ENCODE data around the gene STXBP6. TPM values are rescaled to one million over a fixed set of nuclear protein-coding genes. Genes with fewer than 3 reads are reported as not detected.
A peak's percentile ranks its signal among the peaks of the same experiment; 100 is the strongest.

The STXBP6 gene
- total RNA-seq, 1 donor from 2014 or later, result 43.5 TPM

DNA sequence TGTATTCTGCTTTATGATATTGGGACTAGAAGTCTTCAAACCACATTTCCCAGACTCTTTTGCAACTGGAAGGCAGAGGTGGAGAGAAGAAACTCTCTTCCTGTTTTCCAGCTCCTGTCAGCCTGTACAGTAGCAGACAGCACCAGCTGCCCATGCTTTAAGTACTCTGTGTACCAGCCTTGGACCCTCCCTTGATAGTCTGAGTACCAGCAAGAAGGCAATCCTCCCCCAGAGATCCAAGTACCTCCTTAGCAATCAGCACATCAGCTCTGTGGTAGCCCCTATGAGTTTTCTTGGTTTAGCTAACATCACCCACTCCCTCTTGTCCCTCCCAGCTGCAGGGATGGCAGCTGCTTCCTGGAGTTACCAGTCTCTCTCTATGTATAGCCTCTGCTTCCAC, 56.3 kb downstream of the STXBP6 start:
- DNase-seq (no peak), ATAC-seq (peak; percentile 20)
- intact Hi-C loops (cut with micrococcal nuclease), result no loop called here

- intact Hi-C loops (cut with micrococcal nuclease), result no loop called here
- ATAC-seq, result no peak
- DNase-seq, result no peak
Measured at GRCh38 chr14:24992624-24993360, 57.2 kb downstream of the STXBP6 start.

DNA sequence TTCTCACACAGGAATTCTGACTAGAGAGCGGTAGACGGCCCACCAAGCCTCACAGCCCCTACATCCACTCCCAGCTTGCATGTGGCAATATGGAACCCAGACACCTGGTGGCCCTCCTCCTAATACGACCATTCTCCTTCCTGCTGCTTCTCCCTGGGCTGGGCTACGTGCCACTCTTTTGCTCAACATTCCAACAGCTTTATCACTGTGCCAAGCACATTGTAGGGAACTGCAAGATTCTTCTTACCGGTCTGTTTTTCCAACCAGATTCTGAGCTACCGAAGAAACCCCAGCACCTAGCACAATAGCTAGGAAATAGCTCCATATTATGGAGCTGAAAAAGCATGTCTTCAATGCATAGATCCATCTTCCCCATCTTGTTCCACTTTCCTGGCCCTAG, 58.1 kb downstream of the STXBP6 start:
- intact Hi-C loops (cut with micrococcal nuclease), result no loop called here
- DNase-seq (no peak), ATAC-seq (peak; percentile 67)

DNA sequence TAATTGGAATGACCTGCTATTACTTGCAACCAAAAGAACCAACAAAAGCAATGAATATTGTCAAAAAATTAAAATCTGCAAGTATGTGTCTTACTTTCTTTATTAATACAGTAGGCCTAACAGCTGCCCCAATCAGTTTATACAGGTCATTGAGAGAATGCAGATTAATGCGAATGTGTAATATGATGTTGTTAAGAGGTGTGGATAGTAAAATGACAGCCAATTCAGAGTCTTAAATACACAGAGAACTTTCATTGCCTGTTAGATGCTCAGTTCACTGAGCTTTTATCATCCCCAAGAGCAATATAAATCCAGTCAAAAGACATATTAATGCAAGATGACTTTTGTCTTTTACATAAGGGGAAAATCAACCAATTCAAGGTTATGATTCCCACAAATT, 58.7 kb downstream of the STXBP6 start:
- no peak for ATAC-seq
- no peak for DNase-seq
- intact Hi-C loops (cut with micrococcal nuclease), result no loop called here

- intact Hi-C loops (cut with micrococcal nuclease), result no loop called here
- DNase-seq, result no peak
- no peak for ATAC-seq
Measured at GRCh38 chr14:24990773-24991172, 59.2 kb downstream of the STXBP6 start.

DNA sequence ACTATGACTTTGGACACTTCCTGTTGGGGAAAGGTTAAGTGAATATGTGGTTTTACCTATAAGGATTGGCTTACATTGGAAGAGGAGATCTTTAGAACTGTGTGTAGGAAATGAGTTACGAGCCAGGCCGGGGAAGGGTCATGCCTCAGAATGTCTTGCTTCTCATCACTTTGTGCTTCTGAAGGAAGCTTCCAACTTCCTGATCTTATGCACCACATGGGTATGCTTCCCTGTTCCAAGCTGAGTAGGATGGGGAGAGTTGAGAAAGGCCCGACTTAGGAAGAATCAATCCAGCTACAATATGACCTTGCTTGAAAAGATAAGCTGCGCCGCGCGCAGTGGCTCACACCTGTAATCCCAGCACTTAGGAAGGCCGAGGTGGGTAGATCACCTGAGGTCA, 59.9 kb downstream of the STXBP6 start:
- intact Hi-C loops (cut with micrococcal nuclease), result no loop called here
- ATAC-seq (no peak), DNase-seq (no peak)

DNA sequence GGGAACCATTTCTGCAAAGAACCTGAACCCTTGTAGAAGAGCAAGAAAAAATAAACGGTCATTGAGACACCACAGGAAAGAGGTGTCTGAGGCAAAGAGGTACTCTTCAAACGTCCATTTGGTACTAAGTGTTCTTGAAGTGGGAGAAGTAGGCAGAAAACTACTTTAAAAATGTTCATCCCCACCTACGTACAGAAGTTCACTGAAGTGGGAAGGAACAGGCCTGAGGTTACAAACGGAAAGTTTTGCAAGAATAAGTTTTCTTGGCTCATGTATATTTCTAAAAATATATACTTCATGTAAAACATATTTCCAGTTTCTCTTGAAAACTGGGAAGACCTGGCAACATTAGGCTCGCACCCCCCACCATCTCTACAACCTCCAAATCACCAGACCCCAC, 61.2 kb downstream of the STXBP6 start:
- ATAC-seq, result no peak
- intact Hi-C loops (cut with micrococcal nuclease), result no loop called here
- DNase-seq, result no peak

DNA sequence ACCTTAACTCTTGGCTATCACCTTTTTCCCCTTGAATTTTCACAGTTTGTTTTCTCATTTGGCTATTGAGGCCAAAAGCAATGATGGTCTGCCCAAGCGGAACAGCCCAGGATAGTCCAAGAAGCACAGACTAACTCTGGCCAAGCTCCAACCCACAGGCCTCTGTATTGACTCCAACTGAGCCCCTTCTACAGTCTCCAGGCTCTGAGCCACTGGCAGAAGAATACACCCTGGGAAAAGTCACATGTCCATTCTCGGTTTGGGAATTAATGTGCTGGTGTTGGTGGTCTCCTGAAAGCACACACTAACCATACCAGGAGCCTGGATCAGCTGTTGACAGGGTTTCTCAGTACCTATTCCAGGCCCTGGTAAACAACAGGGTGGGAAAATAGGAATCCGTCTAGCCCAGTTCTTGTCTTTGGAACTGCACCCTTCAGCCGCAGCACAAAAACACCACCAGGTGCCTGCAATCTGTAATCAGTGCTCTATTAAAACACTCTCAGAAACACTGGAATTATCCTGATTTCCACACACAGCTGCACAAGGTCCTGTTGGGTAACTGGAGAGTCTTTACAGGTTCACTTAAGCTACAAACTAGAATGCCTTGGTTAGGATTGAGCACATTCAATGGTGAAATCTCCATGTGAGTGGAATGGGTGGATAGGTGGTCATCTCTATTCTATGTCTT, 63.6 kb downstream of the STXBP6 start:
- DNase-seq (peak; percentile 42), ATAC-seq (peak; percentile 86)
- intact Hi-C loops (cut with micrococcal nuclease), result no loop called here

- ATAC-seq (peak; percentile 25), DNase-seq (no peak)
- intact Hi-C loops (cut with micrococcal nuclease), result no loop called here
Measured at GRCh38 chr14:24984846-24985589, 64.9 kb downstream of the STXBP6 start.

GRCh38 chr14:24982472-24983155, 67.3 kb downstream of the STXBP6 start:
- DNase-seq (no peak), ATAC-seq (no peak)
- intact Hi-C loops (cut with micrococcal nuclease), result no loop called here

GRCh38 chr14:24979725-24980239, 70.2 kb downstream of the STXBP6 start:
- ATAC-seq (no peak), DNase-seq (no peak)
- intact Hi-C loops (cut with micrococcal nuclease), result no loop called here

DNA sequence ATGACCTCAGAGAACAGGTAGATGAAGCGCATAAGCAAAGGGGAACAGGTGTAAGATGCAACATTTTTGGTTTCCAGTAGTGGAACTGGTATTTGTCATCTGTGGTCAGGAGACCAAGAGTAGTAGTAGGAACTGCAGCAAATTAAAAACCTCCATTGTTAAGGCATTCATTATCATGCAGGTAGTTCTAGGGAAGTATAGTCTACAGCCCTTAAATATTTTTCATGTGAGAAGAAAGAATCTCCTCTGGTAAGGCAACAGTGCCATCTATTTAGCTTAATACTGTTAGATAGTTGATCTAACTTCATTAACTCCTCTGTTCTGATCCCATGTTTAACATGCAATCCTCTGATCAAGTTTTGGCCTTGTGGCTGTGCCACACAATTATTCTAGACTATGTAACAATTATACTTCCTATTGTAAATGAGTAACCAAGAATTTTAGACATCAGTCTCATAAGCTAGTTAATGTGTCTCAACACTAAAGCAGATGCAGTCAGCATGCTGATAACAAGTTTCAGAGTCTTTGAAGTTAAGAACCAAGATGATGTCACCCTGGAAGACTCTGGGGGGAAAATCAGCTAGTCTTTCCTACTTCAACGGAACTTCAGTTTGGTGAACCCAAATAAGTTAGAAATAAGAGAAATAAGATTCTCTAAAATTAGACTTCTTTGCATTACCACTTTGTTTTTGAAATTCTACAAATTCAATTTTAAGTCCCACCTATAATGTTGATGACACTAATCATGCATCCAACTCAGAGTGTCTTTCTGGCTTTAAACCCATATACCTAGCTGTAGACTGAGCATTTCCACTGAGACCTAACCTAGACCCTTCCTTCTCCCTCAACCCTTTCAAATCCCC, 70.9 kb downstream of the STXBP6 start:
- intact Hi-C loops (cut with micrococcal nuclease), result no loop called here
- ATAC-seq, result no peak
- DNase-seq, result no peak

- no peak for DNase-seq
- ATAC-seq, result peak; percentile 17
- intact Hi-C loops (cut with micrococcal nuclease), result no loop called here
Measured at GRCh38 chr14:24976602-24977001, 73.3 kb downstream of the STXBP6 start.

DNA sequence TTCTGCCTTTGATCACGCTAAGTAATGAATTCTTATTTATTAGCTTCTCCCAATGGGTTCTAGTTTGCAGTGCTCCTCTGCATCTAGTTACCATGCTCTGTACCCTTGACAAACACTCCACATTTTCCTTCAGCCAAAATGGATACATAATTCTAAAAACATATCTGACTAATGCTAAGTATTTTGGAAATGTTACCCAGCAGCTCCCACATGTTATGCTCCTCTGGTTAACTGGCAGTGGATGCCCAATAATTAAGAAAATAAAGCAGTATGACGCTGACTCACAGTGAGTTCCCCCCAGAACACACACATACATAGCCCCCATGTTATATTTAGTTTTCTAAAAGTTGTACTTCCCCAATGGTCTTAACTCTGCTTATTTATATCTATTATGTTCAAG, 74.6 kb downstream of the STXBP6 start:
- ATAC-seq (peak; percentile 22), DNase-seq (no peak)
- intact Hi-C loops (cut with micrococcal nuclease), result no loop called here

DNA sequence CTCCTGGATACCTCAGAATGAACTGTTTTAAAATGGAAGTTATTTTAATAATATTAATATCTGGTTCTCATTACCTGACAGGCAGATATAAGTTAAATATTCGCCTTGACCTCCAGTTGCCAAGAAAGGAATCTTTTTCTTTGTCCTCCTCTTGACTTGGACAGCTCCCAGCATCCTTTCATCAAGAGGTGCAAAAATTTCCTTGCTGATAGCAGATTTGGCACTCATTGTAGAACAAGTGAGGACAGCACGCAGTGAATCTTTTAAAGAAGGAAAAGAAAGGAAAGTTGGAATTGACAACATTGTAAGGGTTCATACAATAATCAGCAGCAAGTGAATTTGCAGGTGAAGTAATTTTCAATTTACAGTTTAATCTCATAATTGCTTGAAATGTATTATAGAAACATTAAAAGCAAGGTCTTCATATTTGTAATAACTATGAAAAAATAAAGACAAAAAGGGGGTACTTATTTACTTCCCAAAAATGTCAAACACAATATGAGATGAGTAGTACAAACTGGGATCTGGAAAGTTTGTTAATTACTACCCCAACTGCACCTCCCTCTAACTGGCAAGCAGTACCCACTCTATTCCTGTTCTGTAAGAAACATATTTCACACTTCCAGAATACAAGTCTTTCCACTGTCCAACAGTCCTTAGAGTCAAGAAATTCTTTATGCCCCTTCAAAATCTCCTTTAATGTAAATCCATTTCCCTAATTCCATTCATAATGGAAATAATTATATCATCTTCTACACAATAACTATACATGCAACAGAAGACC, 75.2 kb downstream of the STXBP6 start:
- intact Hi-C loops (cut with micrococcal nuclease), result no loop called here
- no peak for DNase-seq
- ATAC-seq, result peak; percentile 59

DNA sequence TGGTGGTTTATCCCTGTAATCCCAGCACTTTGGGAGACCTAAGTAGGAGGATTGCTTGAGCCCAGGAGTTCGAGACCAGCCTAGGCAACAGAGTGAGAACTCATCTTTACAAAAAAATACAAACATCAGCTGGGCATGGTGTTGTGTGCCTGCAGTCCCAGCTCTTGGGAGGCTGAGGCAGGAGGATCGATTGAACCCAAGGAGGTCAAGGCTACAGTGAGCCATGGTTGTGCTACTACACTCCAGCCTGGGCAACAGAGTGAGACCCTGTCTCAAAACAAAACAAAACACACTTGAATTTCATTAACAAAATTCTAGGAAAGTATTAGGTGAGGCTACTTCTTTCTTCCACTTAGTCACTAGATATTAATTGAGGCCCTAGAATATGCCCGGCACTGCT, 77.1 kb downstream of the STXBP6 start:
- DNase-seq, result no peak
- intact Hi-C loops (cut with micrococcal nuclease), result no loop called here
- ATAC-seq, result no peak

DNA sequence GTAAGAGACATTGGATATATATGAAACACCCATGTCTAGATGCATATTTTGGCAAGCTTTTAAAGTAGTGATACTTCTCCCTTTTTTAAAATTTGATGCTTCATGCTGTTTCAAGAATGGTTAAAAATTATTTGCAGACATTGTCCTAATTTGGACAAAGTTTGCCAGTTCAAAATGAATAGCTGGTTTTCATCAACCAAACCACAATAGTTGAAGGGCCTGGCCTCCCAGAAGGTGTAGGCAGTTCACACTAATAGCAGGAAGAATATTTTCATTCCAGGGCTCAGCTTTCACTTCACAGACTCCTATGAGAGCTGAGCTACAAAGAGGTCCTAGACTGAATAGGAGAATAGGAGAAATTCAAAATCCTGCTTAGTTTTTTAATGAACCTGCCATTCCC, 78.7 kb downstream of the STXBP6 start:
- no peak for ATAC-seq

GRCh38 chr14:24966579-24966964, 83.4 kb downstream of the STXBP6 start:
- DNase-seq (no peak), ATAC-seq (peak; percentile 13)
- intact Hi-C loops (cut with micrococcal nuclease), result loop anchor here (10.0 kb wide), 1 partner anchor 152 kb away; no protein-coding TSS in a partner anchor

More for the DNA sequence above, 78.7 kb downstream of the STXBP6 start:
- intact Hi-C loops (cut with micrococcal nuclease), result no loop called here
- no peak for DNase-seq

Data from left ventricle myocardium superior (tissue), 1 donor.